ENCODE results near the gene BCL2L1.
"Not testable (repeated sequence)": the region's sequence is repeated elsewhere in the genome, so short reads cannot be mapped to it uniquely, and the experiment has no call there.

DNA sequence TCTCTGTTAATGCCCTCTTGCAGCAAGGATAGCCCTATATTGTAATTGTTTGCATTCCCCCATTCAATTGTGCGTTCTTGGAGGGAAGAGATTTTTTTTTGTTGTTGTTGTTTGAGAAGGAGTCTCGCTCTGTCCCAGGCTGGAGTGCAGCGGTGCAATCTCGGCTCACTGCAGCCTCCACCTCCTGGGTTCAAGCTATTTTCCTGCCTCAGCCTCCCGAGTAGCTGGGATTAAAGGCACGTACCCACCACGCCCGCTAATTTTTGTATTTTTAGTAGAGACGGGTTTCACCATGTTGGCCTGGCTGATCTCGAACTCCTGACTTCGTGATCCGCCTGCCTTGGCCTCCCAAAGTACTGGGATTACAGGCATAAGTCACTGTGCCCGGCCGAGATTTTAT, 24.4 kb upstream of the BCL2L1 start:
- TF ChIP-seq, protein P1, sequence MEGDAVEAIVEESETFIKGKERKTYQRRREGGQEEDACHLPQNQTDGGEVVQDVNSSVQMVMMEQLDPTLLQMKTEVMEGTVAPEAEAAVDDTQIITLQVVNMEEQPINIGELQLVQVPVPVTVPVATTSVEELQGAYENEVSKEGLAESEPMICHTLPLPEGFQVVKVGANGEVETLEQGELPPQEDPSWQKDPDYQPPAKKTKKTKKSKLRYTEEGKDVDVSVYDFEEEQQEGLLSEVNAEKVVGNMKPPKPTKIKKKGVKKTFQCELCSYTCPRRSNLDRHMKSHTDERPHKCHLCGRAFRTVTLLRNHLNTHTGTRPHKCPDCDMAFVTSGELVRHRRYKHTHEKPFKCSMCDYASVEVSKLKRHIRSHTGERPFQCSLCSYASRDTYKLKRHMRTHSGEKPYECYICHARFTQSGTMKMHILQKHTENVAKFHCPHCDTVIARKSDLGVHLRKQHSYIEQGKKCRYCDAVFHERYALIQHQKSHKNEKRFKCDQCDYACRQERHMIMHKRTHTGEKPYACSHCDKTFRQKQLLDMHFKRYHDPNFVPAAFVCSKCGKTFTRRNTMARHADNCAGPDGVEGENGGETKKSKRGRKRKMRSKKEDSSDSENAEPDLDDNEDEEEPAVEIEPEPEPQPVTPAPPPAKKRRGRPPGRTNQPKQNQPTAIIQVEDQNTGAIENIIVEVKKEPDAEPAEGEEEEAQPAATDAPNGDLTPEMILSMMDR (conservative IDR thresholded peaks at IDR 0.05; ENCODE audit: low read depth, low read length), result not testable (repeated sequence)
- not testable (repeated sequence) for TF ChIP-seq EZH2 (IDR thresholded peaks at IDR 0.05; ENCODE audit: low read length, unreplicated experiment)

All from PC-3 (cell line).